SHP77 (cell line): ENCODE results near the gene WIZ.
A peak's percentile ranks its signal among the peaks of the same experiment; 100 is the strongest.
"Not testable (repeated sequence)": the region's sequence is repeated elsewhere in the genome, so short reads cannot be mapped to it uniquely, and the experiment has no call there.

ENCODE experiments used
- DNase-seq, 2 experiments: peaks; one replicate each; lab custom pipeline; 2025; lab: John Stamatoyannopoulos, UW

The WIZ gene

GRCh38 chr19:15427991-15428471 lies 21.7 kb downstream of the WIZ start:
- DNase-seq = no peak

- no peak for DNase-seq
Observed at GRCh38 chr19:15427350-15427700, 22.4 kb downstream of the WIZ start.

GRCh38 chr19:15426485-15427349 lies 23.0 kb downstream of the WIZ start:
- no peak for DNase-seq

DNA sequence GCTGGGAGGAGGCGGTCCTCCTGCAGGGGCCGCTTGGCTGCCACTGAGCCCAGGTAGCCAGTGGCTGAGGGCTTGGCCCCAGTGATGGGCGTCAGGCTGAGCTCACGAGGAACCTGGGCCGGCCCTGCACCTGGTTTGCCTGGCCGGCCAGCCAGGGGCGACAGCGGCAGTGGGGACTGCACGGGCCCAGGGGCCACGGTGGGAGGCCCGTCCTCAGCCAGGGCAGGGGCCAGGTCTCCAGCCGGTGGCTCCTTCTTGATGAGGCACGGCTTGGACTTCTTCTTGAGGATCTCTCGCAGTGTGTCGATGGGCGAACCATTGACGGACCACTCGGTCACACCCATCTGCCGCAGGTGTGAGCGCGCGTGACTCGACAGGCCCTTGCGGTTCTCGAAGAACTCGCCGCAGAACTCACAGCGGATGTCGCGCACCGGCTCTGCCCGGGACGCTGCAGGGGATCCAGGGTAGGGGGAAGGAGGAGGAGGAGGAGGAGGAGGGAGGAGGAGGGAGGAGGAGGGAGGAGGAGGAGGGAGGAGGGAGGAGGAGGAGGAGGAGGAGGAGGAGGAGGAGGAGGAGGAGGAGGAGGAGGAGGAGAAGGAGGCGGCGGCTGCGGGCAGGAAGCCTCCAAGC lies 24.3 kb downstream of the WIZ start:
- DNase-seq = no peak

DNA sequence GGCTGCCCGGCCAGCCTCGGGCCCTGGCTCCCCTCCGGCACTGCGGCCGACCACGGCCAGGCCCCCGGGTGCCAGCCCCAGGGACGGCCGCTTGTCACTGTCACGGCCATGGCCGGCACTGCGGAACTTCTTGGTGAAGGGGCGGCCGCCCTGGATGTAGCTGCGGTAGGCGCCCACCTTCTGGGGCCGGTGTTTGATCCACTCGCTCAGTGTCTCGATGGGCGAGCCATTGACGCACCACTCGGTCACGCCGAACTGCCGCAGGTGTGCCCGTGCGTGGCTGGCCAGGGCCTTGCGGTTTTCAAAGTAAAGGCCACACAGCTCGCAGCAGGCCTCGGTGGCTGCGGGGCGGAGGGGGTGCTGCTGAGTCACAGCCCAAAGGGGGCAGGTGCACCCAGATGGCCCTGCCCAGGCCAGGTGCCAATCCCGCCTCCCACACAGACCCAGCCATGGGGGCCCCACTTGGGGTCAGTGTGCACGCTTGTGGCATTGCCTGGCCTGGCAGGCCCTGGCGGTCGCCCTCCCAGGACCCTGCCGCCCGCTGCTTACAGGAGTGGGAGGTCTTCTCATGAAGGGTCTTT lies 25.0 kb downstream of the WIZ start:
- DNase-seq = no peak

- no peak for DNase-seq
Observed at GRCh38 chr19:15424121-15424520, 25.6 kb downstream of the WIZ start.

- DNase-seq = no peak
Observed at GRCh38 chr19:15423130-15423529, 26.6 kb downstream of the WIZ start.

DNA sequence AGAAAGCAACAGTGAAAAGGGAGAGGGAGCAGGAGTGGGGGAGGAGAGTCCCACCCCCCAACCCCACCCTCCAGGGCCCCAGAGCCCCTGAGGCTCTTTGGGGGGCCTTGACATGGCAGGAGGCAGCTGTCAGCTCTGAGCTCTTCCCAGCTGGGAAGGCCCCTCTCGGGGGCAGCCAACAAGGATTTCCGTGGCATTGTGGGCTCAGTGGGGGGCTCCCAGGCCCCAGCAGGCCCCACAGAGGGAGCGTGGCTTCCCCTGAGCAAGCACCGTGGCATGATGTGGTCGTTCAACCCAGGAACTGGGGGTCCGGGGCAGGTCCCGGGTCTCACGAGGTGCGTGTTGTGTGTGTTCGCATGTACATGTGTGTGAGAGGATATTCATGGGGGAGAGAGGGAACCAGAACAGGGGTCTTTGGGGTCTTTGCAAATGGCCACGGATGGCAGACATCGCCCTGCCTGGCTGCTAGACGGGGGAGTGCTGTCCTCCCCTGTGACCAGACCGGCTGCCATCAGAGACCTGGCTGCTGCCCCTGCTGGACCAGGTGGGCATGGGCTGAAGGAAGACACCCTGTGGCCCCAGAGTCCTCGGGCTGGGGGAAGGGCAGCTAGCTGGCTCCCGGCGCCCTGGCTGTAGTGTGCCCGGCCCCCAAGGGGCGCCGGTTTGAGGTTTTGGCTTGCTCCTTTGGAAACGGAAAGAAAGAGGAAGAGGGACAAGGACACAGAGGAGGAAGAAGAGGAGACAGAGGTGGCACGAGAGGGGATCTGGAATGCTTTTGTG lies 27.3 kb downstream of the WIZ start:
- DNase-seq = no peak

GRCh38 chr19:15421721-15422260 lies 28.0 kb downstream of the WIZ start:
- no peak for DNase-seq

- DNase-seq = no peak
Observed at GRCh38 chr19:15421136-15421695, 28.5 kb downstream of the WIZ start.

- DNase-seq = no peak
Observed at GRCh38 chr19:15419413-15420025, 30.2 kb downstream of the WIZ start.

DNA sequence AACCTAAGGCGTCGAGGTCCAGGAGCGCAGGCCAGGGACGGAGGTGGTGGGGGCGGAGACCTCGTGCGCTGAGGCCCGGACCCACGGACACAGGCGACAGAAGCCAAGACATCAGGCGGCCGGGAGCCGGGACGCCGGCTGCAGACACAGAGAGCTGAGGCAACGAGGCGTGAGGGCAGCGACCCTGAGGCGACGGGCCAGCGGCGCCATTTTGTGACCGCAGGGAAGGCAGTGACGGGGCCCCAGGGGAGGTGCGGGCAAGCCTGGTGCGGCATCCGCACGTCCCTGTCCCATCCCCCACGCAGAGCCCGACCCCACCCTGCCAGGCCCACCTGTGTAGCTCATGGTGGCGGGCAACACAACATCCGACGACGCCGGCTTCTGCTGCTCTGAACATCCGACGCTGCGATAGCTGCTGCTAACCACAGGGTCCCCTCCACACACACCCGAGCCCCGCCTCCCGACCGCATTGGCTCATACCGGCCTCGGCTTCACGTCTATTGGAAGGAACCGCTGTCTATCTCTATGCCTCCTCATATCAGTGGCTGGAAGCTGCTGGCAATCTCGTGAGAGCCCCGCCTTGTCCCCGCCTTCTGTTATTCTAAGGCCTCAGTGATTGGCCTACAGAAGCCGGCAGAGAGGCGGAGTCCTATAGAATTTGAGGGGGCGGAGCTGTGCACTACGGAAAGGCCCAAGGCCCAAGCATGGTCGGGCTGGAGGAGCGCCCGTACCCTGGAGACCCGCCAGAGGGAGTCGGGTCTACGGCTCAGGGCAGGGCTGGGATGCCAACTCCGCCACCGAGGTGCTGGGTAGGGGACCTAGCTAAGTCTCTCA lies 31.0 kb downstream of the WIZ start, which contains the start of gene AKAP8L:
AKAP8L (minus strand) TSS at position 410 of the 834 bp plus-strand sequence; CDS start at position 345, 65 bp downstream.
- peak; percentile 98 to 99 for DNase-seq

- DNase-seq = no peak
Observed at GRCh38 chr19:15418231-15418578, 31.6 kb downstream of the WIZ start.

DNA sequence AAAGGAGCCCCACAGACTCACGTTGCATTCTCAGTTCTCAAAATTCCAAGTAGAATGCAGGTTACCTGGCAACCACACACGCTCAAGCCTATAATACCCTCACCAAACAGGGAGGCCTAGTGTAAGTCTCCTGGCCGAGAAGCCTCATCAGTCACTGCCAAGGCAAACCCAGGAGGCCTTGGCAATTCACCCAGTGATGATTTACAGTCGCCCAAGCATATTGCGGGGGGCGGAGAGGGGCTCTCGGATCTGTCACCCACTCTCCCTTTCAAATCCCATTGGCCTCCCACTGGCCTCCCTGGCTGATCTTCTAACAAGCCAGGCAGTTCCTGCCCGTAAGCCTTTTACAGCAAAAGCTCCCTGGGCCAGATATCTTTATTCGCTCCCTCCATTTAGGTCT lies 32.1 kb downstream of the WIZ start:
- DNase-seq = no peak

DNA sequence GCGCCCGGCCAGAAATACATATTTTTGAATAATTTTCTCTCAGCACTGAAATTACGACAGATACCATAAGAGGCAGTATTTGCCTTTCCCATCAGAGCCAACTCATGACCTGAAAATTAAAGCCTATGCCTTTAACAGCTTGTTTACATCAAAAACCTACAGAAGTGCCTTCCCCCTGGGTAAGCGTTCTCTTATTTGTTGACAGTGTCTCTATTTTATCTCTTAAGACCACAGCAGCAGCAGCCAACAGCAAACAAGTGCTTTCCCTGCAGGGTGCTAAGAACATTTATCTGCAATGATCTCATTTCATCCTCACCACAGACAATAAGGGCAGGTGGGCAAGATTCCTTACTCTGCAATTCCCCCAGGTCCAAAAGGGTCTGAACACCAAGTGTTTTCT lies 36.9 kb downstream of the WIZ start:
- no peak for DNase-seq

DNA sequence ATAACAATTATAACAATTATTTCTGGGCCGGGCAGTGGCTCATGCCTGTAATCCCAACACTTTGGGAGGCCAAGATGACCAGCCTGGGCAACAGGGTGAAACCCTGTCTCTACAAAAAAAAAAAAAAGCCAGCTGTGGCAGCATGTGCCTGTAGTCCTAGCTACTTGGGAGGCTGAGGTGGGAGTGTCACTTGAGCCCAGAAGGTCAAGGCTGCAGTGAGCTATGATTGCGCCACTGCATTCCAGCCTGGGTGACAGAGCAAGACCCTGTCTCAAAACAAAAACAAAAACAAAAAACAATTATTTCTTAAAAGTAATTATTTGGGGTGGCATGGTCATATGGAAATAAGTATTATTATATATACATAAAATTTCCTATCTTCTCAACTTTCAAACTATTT lies 38.4 kb downstream of the WIZ start:
- not testable (repeated sequence) for DNase-seq

DNA sequence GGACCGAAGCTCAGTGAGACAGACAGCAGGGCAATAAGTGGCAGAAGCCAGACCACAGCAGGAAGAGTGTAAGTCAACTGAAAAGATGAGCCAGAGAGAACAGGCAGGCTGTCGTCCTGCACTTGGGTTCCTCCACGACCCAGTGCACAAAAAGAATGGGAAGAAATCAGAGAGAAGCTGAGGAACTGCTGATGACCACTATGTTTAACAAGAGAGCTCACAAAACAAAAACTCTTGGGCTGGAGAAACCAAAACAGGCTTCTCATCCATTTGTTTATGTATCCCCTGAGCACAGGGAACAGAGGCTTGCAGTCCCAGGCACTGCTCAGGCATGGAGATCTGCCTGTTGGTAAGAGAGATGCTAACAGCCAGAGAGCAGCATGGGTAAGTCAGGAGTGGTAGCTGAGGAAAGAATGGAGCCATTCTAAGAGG lies 45.0 kb downstream of the WIZ start:
- no peak for DNase-seq

DNA sequence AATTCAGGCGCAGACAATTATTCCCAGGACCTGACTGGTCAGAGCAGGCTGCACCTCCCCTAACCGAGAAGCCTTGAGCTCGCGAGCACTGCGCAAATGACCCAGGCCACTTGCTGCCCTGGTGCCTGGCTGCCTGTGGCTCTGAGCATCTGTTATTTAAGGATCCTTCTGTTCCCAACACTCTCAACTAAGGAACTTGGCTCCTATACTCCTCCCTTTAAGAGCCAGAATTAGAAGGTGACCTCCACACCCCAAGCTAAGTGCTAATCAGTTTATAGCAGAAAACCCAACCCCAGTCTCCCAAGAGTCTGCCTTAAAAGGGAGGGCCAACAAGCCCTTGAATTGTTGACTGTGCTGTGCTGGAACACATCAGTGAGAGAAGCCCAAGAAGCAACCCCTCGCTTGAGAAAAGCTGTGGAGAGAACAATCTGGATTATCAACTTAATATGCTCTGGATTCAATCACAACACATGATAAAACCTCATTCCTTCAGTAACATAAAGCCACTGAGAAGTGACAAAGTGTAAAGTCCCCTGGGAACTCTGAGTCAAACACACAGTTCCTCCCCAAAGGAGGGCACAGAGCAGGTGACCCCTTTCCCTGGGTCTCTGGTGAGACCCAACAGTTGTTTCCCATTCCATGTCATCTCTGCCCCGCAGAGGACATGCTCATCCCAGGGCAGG lies 45.5 kb downstream of the WIZ start:
- no peak for DNase-seq

DNA sequence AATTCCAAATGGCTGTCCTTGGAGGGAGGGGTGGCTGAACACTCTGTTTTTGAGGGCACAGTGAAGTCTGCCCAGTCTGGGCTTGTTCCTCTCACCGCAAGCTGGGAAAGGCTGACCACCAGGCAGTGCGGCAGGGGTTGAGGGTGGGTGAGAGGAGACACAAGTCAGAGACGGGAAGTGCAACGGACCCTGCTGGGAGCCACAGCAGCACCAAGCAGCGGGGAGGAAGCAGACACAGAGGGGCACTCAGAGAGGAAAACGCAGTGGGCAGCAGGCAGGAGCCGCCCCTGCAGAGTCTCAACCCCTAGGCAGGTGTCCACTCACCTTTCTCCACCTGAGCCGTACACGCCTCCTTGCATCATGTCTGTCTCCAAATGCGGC lies 46.6 kb downstream of the WIZ start:
- no peak for DNase-seq
